A549 treated with Mapracorat at 1 μM for 4 hours (cell line): Measurements from ENCODE around the gene IDUA. TPM values are rescaled to one million over a fixed set of nuclear protein-coding genes. Genes with fewer than 3 reads are reported as not detected.

Experiments
- total RNA-seq: library from RNA; stranded (reverse); fragments of 200-300 nt; extraction: Qiagen RNA extraction; gene quantifications from 5 replicates; pipeline ENCODE4 v1.2.3, GENCODE V29; 2022

Gene IDUA
- total RNA-seq, result 6.2 to 15.1 TPM (median 13.4 TPM) in 5 replicates

DNA sequence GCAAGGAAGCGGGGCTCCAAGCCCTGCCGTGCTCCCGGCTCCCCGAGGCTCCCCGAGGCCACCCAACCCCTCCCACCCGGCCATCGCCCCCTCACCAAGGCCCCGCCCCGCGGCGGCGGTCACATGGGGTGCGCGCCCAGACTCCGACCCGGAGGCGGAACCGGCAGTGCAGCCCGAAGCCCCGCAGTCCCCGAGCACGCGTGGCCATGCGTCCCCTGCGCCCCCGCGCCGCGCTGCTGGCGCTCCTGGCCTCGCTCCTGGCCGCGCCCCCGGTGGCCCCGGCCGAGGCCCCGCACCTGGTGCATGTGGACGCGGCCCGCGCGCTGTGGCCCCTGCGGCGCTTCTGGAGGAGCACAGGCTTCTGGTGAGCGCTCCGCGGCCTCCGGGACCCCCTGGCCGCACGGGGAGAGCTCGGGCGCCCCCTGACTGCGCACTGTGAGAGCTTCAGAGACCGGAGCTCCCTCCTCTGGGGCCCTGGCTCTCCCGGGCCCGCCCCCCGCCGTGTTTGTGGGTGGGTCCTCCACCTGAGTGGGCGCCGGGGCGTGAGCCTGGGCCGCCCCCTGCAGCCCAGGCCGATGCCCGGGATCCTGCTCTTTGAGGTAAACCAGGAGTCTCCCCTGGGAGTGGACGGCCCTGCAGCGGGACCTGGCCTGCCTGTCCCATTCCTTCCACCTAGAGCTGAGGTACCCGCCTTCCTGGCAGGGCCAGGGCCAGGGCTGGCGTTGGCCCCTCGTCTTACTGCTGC, at the start of gene IDUA:
Gene IDUA (plus strand): TSS at position 166 of the 745 bp plus-strand sequence. CDS start 41 bp downstream, at position 207.

DNA sequence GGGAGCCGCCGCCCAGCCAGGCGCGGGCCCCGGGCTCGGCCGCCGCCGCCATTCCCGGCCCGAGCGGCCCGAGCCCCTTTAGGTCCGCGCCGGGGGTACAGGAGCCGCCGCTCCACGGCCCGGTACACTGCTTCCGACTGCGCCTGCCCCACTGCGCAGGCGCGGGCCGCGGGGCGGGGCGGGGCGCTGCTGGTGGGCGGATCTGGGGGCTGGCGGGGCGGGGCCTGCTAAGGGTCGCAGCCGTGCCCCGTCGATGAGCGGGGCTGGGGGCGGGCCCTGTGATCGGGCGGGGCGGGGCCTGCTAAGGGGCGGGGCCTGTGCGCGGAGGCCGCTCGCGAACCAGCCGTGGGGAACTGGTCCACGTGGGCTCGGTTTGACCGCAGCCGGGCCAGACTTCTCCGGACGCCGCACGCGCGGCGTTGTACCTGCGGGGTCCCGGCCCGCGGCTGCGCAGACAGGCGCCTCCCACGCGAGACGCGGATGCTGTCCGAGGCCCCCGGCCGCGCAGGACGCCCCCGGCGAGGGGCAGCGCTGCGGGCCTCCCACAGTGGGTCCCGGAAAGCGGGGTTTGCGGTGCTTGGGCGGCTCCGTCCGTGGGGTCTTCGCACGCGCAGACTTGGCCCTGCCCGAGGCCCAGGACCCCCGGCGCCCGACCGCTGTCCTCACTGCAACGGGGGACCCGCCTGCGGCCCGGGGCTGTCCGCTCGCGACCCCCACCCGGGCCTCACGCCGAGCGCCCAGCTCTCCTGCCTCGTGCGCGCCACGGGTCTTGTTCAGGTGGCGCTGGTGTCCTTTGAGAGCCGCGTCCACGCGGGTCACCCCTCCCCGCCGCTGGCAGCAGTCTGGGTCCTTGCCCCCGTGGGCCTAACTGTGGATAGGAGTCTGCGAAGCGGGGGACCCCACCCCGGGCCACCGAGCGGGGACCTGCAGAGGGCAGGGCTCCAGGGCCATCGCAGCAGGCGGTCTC, 13.1 kb upstream of the IDUA start, which contains the start of gene DGKQ:
Gene DGKQ (minus strand): TSS at position 139 of the 967 bp plus-strand sequence. CDS start 87 bp downstream, at position 52.

GRCh38 chr4:993111-994029, 6.5 kb downstream of the IDUA start, which contains the start of gene SLC26A1:
Gene SLC26A1, minus strand, starts transcription at chr4:993404. Its CDS starts 1,701 bp downstream, at chr4:991703.

GRCh38 chr4:1011022-1011665, 24.3 kb downstream of the IDUA start, which contains the start of gene FGFRL1:
Gene FGFRL1, plus strand, starts transcription at chr4:1011626. Its CDS starts 860 bp downstream, at chr4:1012486.

Other genes with a start within 250 kb of the IDUA start
- 0.28 to 0.79 TPM (median 0.64 TPM) in 5 replicates for gene CPLX1, start 160.9 kb upstream of the IDUA start, total RNA-seq
- 30.3 to 54.2 TPM (median 51.0 TPM) in 5 replicates for gene GAK, start 54.7 kb upstream of the IDUA start, total RNA-seq
- 6.0 to 9.8 TPM (median 9.0 TPM) in 5 replicates for gene TMEM175, start 54.6 kb upstream of the IDUA start, total RNA-seq
- 4.2 to 9.0 TPM (median 8.1 TPM) in 5 replicates for gene DGKQ, start 13.5 kb upstream of the IDUA start, total RNA-seq
- 0.14 to 0.60 TPM (median 0.18 TPM) in 5 replicates for gene SLC26A1, start 6.4 kb downstream of the IDUA start, total RNA-seq
- 13.2 to 22.9 TPM (median 18.8 TPM) in 5 replicates for gene FGFRL1, start 24.6 kb downstream of the IDUA start, total RNA-seq
- gene RNF212, start 126.5 kb downstream of the IDUA start, total RNA-seq, result 1.6 to 2.6 TPM (median 2.2 TPM) in 5 replicates
- gene SPON2, start 185.5 kb downstream of the IDUA start, total RNA-seq, result 0.41 to 0.60 TPM (median 0.53 TPM) in 5 replicates